GM18517 (cell line): Measurements from ENCODE around the gene PIERCE2.
A peak's percentile ranks its signal among the peaks of the same experiment; 100 is the strongest.
"Not testable (repeated sequence)": the region's sequence is repeated elsewhere in the genome, so short reads cannot be mapped to it uniquely, and the experiment has no call there.

Source experiments
- ATAC-seq: cut with Tn5 transposase; IDR thresholded peaks from one replicate; pipeline ENCODE4 v1.9.1; 2021; ENCODE audit warnings: mild to moderate bottlenecking, moderate library complexity; ENCODE audit not compliant: unreplicated experiment

PIERCE2 gene, protein sequence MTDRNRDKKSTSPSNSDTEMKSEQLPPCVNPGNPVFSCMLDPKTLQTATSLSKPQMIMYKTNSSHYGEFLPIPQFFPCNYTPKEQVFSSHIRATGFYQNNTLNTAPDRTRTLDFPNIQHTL

DNA sequence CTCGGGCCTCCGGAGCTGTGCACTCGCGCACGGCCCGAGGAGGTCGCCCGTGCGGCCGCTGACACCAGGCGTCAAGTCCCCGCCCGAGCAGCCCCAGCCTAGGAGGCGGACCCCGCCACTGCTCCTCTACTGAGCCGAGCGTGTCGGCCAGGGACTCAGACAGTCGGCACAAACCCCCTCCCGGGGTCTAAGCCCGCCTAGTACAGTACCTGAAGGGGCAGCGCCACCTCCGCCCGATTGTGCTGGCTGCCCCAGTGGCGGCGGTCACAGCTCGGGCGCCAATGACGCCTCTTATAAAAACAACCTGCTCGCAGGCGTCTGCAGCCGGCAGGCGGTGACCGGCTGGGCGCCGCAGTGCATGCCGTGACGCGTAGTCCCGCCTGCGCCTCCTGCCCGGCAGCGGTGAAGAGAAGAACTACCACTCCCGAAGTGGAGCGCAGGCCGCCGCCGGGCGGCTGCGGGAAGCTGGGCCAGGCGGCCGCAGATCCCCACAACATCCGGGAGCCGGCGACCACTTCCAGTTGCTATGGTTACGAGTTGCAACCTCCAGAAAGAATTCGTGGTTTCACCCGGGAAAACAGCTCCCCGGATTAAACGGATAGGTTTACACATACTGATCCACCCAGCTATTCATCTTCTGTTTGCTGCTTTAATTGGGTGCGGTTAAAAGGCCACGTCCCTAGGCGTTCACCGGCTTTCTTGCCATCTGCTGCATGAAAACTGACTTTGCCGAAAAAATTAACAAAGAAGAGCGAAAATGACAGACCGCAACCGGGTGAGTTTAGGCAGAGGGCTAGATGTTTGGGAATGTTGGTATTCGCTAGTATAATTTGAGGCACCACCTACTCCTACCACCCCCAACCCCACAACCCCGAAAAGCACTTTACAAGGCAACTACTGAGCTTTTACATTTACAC, at the start of gene PIERCE2, which contains the start of gene CCPG1:
Gene PIERCE2 (plus strand): TSS at position 484 of the 917 bp plus-strand sequence. CDS start 274 bp downstream, at position 758.
Gene CCPG1 (minus strand): TSS at position 348 of the 917 bp plus-strand sequence. CDS start 18,935 bp downstream, outside the sequence.
- peak; percentile 95 for ATAC-seq

DNA sequence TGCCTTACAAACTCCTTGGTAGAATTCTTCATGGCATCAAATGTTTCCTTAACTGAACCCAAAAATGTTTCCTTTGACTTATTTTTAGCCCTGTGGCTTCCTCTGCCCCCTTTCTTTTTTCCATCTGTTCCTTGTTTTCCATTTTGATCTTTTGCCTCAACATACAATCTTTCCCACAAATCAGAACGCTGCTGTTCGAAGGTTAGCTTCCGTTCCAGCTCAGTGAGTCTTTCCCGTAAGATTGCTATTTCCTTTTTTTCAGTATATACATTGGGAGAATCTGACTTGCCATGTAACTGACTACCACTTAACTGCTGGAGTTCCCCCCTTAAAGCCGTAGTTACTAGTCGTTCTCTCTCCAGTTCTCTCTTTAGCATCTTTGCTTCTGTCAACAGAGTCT, 48.0 kb upstream of the PIERCE2 start:
- ATAC-seq = no peak

DNA sequence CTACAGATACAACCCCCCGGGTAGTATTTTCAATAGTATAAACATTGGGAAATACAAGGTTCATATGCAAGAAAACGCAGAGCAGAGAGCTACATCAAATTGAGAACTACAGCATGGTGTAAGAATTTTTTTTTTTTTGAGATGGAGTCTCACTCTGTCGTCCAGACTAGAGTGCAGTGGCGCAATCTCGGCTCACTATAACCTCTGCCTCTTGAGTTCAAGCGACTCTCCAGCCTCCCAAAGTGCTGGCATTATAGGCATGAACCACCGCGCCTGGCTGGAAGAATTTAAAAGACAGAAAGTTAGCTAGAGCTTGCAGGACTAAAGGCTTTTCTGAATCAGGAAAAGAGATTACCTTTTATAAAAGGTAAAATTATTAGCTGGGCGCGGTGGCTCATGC, 47.2 kb upstream of the PIERCE2 start:
- ATAC-seq = no peak

GRCh38 chr15:55362641-55363040, 45.7 kb upstream of the PIERCE2 start:
- no peak for ATAC-seq

DNA sequence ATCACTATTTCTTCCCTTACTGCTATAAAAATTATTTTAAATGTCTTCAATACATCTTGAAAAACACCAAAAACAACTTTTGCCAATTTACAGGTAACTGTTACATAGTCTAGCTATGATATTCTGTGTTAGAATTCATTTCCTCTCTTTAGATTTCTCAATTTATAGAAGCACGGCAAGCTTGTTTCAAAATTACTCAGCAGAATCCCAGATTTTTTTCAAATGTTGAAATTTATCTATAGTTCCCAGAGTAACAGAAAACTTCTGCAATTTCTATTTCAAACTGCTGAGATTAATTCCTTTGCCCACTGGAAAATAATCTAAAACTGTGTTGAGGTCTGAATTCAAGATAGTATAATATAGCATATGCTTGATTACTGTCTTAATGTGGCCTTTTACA, 41.3 kb upstream of the PIERCE2 start:
- ATAC-seq = no peak

GRCh38 chr15:55372701-55373440, 35.4 kb upstream of the PIERCE2 start:
- ATAC-seq = no peak

DNA sequence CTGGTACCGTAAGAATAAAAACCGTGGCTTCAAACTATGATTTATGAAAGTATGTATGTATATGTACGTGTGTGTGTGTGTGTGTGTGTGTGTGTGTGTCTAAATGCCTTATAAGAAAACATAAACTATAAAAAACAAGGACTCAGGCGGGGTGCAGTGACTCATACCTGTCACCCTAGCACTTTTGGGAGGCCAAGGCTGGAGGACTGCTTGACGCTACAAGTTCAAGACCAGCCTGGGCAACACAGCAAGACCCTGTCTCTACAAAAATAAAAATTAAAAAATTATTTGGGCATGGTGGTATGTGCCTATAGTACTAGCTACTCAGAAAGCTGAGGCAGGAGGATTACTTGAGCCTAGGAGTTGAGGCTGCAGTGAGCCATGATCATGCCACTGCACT, 29.2 kb upstream of the PIERCE2 start:
- no peak for ATAC-seq

DNA sequence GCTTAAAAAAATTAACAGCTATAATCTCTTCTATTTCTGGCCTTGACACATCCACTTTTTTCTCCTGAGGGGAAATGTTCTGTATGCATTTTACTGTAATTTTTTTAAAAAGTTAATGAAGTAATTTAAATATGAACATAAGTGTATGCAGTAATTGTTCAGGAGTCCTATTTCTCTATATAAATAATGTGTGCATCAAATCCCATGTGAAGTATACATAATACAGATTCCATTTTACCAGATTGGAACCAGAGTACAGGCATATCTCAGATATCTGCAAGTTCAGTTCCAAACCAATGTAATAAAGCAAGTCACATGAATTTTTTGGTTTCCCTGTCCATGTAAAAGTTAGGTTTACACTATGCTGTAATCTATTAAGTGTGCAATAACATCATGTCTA, 26.7 kb upstream of the PIERCE2 start:
- ATAC-seq = no peak

DNA sequence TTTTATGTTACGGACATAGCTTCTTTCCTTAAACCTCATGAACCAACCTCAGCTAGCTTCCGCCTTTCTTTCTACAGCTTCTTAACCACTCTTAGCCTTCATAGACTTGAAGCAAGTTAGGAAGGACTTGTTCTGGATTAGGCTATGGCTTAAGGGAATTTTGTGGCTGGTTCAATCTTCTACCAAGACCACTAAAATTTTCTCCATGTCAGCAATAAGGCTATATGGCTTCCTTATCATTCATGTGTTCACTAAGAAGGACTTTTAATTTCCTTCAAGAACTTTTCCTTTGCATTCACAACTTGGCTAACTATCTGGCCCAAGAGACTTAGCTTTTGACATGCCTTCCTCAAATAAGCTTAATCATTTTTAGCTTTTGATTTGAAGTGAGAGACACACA, 24.6 kb upstream of the PIERCE2 start:
- no peak for ATAC-seq

GRCh38 chr15:55387027-55387426, 21.3 kb upstream of the PIERCE2 start:
- no peak for ATAC-seq

DNA sequence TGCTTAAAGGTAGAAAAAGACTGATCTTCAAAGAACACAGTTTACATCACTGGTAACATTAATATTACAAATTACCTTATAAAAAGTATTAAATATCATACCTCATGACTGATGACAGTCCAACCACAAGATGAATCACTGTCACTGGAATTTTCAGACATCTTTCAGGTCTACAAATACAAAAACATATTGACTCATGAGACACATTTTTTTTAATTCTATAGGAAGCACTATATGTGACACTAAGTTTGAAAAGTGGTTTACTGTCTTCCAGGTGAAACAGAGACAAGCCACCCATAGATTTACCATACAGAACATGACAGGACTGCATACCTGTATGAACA, 19.1 kb upstream of the PIERCE2 start:
- no peak for ATAC-seq

- ATAC-seq = no peak
Observed at GRCh38 chr15:55394694-55395093, 13.6 kb upstream of the PIERCE2 start.

GRCh38 chr15:55398243-55398642, 10.1 kb upstream of the PIERCE2 start:
- ATAC-seq = no peak

DNA sequence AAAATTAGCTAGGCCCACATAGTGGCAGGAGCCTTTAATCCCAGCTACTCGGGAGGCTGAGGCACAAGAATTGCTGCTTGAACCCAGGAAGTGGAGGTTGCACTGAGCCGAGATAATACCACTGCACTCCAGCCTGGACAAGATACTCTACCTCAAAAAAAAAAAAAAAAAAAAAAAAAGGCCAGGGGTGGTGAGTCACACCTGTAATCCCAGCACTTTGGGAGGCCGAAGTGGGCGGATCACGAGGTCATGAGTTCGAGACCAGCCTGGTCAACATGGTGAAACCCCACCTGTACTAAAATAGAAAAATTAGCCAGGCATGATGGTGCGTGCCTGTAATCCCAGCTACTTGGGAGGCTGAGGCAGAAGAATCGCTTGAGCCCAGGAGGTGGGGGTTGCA, 8.2 kb upstream of the PIERCE2 start:
- not testable (repeated sequence) for ATAC-seq

DNA sequence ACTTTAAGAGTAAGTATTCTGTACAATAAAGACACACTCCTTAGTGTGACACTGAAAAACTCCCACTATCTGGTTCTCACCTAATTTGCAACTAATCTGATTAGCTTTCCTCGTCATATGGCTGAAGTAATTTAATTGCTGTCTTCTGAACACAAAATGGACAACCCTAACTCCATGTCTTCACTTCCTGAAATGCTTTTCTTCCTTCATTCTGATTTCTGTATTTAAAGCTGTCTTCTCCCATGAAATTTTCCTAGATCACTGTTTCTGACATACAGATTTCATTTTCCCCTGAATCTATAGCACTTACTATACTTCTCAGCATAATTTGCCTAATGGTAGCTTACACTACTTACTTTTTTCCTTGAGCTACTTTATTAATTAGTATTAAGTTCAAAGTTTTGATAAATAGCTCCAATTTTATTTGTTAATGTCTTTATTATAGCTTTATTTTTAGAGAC, 6.5 kb upstream of the PIERCE2 start:
- no peak for ATAC-seq

GRCh38 chr15:55402707-55403106, 5.6 kb upstream of the PIERCE2 start:
- ATAC-seq = peak; percentile 55

GRCh38 chr15:55403531-55403930, 4.8 kb upstream of the PIERCE2 start:
- peak; percentile 26 for ATAC-seq

DNA sequence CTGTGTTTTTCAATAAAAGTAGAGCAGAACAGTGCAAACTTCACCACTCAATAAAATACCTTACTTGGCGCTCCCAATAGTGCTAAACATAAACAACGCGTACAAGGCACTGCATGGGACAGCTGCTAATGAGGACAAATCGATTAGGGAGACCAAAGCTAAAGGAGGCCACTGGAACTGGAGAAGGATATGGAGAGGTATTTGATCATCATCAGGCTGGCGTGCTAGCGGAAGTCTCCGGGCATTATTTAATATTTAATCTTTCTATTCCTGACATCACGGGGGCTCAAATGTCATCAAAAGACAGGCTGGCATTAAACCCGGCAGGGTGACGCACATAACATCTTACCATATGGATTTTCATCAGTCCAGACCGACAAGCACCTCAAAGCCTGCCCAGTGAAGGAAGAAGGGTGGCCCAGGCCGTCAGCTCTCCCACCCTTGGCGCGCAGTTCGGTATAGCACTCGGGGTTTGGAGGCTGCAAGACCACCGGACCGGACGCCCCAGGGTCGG, 740 bp upstream of the PIERCE2 start:
- peak; percentile 14 for ATAC-seq

DNA sequence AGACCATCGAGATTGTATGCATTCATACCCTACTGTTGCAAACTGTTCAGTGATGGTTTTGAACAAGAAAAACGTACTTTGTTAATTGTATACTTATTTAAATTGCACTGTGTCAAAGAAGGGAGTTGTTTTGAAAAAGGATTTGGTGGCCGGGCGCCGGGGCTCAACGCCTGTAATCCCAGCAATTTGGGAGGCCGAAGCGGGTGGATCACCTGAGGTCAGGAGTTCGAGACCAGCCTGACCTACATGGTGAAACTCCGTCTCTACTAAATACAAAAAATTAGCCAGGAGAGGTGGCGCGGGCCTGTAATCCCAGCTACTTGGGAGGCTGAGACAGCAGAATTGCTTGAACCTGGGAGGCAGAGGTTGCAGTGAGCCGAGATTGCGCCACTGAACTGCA, 681 bp downstream of the PIERCE2 start:
- ATAC-seq = not testable (repeated sequence)

DNA sequence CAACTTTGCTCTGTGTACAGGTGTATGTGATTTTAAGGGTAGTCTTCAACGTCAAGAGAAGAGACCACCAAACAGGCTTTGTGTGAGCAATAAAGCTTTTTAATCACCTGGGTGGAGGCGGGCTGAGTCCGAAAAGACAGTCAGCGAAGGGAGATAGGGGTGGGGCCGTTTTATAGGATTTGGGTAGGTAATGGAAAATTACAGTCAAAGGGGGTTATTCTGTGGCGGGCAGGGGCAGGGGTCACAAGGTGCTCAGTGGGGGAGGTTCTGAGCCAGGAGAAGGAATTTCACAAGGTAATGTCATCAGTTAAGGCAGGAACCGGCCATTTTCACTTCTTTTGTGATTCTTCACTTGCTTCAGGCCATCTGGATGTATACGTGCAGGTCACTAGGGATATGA, 9.4 kb downstream of the PIERCE2 start:
- ATAC-seq = not testable (repeated sequence)

DNA sequence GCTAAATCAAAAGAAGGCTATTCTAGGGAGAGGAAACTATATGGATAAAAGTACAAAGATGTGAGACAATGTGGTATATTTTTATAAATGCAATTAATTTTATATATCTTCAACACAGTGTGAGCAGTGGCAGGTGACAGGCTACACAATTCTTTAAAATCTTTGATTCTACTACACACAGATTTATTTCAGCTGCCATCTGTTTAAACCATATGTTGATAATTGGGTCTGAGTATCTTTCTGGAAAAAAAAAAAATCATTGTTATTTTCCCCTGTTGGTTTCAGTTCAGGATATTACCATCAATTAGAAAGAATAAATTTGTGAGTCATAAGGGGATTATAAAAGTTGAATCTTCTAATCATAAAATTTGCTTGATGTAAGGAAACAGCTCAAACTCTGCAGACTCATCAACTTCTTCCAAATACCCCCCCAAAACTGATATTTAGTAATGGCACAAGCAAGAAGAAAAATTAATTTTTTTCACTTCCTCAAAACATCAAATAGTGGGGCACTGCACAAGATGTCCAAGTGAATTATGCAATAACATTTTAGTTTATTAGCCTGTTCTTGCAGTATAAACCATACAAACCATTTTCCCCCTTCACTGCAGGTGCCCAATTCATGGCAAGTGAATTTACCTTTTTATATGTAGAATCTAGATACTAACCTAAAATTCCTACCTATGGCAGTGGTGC, 12.0 kb downstream of the PIERCE2 start:
- no peak for ATAC-seq
